GM18868 (cell line): ENCODE results near the gene DSTYK.
"Not testable (repeated sequence)": the region's sequence is repeated elsewhere in the genome, so short reads cannot be mapped to it uniquely, and the experiment has no call there.

ENCODE experiments used
- ATAC-seq: cut with Tn5 transposase; IDR thresholded peaks from one replicate; pipeline ENCODE4 v1.9.1; 2021; ENCODE audit warnings: mild to moderate bottlenecking, moderate library complexity; ENCODE audit not compliant: unreplicated experiment

The DSTYK gene

DNA sequence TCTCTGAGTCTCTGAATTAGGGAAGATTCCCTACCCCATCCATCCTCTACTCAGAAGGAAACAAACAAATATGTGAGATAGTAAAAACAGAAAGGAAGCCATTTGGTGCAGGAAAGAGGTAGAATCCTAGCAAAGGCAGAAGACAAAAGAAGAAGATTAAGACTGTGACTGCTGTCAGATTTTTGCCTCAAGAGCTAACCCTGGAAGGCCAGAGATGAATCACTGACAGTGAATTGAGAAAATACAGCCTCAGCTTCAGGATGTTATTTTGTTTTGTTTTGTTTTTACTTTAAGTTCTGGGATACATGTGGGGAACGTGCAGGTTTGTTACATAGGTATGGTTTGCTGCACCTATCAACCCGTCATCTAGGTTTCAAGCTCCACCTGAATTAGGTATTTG lies 31.7 kb downstream of the DSTYK start:
- ATAC-seq: no peak

DNA sequence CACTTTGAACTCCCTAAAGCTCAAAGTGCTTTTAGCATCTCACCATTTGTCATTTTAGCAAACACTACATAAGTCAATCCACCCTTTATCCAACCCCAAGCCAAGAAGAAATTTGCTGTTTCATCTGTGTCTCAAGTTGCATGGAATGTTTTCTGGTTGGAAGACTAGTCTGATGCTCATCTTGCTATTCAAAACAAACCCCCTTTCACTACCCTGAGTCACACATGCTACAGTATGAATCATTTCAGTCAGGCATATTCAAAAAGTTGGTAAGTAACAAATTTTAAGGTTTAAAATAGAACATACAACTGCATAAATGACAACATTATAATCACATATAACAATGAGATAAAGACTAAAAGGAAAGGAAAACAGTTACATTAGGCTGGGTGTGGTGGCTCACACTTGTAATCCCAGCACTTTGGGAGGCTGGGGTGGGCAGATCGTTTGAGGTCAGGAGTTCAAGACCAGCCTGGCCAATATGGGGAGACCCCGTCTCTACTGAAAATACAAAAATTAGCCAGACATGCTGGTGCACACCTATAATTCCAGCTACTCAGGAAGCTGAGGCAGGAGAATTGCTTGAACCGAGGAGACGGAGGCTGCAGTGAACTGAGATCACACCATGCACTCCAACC lies 38.7 kb downstream of the DSTYK start:
- no peak for ATAC-seq

DNA sequence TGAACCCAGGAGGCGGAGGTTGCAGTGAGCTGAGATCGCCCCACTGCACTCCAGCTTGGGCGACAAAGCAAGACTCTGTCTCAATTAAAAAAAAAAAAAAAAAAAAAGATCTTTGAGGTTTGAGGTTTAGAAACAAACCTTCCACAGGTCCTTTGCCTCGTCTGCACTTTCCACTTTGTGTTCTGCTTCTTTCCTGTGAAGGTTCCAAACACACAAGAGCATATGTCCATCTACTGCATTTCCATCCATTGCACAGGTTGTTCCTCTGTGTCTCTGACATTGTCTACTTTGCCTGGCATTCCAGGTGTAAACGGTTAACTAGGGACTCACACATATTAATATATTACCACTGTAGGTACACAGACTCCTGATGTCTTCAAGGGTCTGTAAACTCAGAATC lies 40.1 kb downstream of the DSTYK start:
- no peak for ATAC-seq

DNA sequence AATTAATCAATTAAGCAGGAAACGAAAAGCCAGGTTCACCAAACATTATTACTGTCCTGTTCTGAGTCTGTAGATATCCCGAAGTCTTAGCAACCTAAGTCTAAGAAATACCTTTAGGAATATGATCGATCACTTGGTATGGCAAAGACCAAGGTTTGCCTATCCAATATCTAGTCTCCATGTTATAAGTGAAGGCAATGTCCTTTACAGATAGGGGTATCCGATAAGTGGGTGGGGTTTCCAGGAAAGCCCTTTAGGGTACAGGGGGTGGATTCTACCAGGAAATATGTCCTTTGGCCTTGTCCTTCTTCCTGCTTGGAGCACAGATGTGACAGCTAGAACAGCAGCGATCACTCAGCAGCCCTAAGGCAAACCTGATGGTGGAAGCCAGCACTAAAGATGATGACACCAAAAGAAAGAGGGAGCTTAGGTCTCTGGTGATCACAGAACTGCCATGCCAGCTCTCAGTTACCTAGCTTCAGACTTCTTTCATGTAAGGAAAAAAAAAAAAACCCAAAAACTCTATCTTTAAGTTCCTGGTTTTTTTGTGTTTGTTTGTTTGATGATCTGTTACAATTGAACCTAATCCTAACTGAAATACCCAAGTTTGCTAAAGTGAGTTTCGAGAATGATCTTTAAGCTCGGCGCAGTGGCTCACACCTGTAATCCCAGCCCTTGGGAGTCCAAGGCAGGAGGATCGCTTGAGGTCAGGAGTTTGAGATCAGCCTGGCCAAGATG lies 40.8 kb downstream of the DSTYK start:
- ATAC-seq: no peak

DNA sequence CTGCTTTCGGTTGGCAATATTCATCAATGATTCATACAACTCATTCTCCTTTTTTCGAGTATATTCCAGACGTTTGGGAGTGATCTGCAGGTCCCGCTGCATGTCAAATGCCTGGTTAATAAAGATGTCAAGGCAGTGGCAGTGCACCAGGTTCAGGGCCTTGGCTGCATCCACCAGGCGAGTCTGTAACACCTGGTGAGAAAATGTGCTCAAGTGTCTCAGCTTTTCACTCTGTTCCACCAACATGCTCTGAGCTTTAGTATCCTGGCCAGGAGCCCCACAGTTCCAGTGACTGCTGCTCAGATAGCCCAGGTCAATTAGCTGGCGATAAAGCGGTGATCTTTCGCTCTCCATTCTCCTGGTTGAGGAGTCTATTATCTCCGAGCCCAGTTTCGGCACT lies 42.3 kb downstream of the DSTYK start:
- no peak for ATAC-seq

DNA sequence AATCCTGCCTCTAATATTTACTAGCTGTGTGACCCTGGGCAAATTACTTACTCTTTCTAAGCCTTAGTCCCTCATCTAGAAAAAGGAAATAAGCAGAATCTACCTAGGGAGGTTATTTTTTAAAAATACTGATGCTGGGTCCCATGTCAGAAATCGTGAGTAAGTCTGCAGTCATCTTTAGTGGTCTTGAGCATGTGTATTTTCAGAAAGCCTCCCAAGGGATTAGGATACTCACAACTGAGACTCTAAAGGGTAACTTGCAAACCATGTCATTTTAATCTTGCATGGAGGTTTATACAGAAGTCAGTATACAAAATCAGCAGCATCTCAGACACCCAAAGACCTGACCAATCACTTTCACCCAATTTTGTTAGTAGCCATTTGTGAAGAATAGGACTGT lies 43.2 kb downstream of the DSTYK start:
- no peak for ATAC-seq

DNA sequence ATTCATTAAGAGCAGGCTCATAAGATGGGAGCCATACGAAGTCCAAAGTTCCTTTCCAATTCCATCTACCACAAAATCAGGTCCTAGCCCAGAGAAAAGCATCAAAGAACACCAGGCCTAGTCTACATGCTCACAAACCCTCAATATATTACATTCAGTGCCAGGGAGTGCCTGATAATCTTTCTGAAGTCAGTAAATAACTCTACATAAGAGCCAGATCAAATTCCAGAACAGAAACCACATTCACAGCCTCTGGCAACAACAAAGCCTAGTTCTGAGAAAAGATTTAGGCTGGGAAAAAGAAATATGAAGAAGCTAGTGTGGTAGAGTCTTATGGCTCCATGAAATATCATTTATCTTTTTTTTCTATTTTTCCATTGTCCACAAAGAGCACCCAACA lies 49.2 kb downstream of the DSTYK start:
- no peak for ATAC-seq

DNA sequence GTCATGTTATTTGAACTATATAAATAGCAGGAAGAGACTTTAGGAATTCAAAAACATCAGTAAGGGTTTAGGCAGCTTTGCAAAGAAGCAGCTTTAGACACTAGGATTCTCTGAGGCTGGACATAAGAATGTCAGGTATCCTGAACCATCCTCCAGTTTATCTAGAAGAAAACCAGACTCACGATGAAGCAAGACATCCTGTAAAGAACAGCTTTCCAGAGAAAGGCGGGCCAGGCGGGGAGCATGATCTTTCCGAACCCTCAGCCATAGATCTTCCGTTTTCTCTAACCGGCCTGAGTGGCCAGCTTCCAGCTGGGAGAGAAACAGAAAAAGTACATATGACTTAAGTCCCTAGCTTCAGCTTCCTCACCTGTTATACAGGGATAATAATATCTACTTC lies 50.4 kb downstream of the DSTYK start:
- no peak for ATAC-seq

DNA sequence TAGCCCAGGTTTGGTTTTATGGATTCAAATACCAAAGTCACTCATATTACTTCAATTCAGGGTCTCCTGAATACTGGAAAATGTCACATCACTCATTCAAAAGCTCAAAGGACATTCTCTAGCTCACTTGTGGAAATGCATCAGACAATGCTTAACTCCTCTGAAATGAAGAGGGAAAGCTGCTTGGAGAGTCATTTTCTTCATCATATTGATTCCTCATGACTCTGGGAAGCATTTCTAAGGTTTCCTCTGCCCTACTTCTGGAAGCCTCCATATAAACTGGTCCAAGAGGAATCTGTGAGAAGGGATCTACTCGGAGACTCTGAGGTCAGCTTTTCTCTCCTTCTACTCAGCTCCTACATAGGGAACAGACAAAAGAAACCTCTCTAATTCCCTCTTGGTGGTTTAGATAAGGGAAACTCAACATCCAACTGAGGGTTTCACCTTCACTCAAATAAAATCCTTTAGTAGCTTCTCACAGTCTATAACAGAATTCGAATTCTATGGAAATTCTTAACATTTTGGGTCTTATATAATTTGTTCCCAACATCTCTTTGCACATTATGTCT lies 53.4 kb downstream of the DSTYK start:
- ATAC-seq: no peak

DNA sequence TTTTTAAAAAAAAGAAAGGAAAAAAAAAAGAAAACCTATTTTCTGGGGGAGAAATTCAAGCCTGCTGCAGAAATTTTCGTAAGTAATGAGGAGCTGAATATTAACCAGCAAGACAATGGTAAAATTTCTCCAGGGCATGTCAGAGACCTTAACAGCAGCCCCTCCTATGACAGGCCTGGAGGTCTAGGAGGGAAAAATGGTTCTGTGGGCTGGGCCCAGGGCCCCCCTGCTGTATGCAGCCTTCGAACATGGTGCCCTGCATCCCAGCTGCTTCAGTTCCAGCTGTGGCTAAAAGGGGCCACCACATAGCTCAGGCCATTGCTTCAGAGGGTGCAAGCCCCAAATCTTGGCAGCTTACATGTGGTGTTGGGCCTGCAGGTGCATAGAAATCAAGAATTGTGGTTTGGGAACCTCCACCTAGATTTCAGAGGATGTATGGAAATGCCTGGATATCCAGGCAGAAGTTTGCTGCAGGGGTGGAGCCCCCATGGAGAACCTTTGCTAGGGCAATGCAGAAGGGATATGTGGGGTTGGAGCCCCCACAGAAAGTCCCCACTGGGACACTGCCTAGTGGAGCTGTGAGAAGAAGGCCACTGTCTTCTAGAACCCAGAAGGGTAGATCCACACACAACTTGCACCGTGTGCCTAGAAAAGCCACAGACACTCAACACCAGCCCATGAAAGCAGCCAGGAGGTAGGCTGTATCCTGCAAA lies 55.7 kb downstream of the DSTYK start:
- not testable (repeated sequence) for ATAC-seq

DNA sequence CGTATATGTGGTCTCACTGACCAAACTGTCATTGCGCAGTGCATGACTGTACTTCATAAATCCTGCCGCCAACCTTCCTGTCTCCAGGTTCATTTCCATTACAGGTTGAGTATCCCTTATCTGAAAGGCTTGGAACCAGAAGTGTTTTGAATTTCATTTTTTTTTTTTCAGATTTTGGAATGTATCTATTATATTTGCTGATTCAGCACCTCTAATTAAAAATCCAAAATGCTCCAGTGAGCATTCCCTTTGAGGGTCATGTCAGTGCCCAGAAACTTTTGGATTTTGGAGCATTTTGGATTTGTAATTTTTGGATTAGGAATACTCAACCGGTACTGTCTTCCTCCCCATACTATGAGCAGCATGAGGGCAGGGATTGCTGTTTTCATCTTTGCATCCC lies 59.0 kb downstream of the DSTYK start:
- no peak for ATAC-seq

DNA sequence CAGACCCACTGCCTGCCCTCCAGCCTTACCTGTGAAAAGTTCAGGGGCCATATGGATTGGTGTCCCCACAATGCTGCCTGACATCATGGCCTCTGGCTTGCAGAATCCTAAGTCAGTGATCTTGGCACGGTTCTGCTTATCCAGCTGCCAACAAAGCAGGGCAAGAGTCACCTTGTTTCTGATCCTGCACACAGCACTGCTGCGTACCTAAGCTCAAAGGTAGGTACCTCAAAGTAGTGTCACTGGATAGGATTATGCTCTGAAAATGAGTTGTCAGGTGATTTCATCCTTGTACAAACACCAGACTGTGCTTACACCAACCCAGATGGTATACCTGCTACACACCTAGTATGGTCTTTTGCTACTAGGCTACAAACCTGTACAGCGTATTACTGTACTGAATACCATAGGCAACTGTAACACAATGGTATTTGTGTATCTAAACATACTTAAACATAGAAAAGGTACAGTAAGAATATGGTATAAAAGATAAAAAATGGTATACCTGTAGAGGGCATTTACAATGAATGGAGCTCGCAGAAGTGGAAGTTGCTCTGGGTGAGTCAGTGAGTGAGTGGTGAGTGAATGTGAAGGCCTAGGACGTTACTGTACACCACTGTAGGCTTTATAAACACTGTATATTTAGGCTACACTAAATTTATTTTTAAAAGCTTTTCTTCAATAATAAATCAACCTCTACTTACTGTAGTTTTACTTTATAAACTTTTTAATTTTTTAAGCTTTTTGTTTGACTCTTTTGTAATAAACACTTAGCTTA lies 60.7 kb downstream of the DSTYK start:
- no peak for ATAC-seq

DNA sequence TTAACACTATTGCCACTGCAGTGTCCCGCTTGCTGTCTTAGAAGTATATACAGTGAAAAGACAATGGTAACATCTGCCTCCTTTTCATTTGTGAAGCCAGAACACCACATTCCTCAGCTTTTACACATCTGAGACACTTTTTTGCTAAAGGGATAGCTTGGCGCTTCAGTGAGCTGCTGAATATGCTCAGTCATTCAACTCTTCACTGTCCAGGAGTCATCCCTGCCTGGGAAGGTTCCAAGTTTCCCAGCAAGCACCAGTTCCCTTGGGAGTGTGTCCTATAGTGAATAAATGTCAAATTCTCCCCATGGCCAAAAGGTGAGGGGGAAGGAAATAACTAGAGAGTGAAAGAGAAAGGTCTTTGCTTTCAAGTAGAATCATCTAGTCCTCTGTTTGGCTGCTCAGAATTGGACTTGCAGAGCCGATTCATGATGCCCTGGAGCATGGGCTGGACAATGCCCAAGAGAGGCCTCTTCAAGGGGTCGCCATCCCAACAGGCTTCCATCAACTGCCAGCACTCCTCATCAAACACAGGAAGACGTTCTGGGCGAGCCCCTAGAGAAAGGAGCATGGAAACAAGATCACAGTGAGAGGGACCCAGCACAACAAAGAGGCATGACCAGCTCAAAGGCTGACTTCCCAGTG lies 64.2 kb downstream of the DSTYK start:
- no peak for ATAC-seq

DNA sequence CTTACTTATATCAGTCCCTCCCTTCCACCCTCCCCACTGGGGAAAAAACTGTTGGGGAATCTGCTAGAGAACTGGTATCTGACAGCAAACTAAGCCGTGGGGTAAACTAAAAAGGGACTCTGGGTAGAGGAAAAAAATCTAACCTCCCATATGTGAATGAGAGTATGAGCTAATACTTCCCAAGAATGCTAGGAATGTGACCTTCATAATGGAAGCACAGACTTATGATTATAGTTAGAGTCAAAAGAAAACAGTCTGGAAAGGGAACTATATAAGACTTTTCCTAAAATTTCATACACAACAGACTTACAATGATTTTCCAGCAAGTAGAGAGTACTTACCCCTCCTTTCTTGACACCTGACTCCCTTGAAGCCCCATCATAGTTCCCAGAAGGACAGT lies 66.8 kb downstream of the DSTYK start:
- no peak for ATAC-seq

DNA sequence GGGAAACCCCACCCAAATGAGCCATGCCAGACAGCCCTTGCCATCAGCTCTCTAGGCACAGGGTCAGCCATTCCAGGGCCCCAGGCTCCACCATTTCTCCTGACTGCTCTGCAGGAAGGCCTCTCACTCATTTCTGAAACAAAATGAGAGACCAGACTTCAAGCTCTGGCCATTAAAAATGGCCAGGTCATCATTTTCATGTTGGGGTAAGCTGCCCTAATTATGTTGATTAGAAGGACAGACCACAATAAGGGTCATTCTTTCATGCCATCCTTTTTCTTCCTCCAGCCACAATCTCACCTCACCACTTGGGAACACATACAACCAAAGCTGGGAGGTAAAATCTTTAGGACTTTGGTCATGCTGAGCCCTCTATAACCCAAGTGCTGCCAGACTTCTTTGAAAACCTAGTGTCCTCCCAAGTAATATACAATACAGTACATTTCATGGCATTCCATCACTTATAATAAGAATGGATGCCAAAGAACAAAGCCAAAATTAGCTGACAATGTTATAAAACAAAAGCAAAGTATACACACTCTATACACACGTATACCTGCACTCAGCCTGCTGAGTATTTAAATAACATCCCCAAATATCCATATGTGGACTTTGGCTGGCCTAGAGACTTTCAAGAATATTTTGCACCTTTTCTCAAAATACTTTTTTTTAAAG lies 67.3 kb downstream of the DSTYK start:
- ATAC-seq: no peak

DNA sequence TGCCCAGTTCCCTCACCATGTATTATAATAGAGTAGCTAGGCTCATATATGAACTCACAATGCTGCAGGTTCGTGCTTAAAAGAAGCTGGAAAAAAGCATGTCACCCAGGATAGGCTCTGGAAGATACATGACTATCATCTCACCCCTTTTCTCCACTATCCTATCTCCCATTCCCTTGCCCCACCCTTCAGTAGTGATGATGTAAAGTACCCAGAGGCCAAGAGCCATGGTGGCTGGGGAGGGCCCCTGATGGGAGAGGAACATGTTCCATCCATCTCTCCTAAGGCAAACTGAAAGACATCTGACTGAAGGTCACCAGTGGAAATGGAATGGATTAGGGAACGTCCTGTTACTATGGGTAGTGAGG lies 69.4 kb downstream of the DSTYK start:
- no peak for ATAC-seq

DNA sequence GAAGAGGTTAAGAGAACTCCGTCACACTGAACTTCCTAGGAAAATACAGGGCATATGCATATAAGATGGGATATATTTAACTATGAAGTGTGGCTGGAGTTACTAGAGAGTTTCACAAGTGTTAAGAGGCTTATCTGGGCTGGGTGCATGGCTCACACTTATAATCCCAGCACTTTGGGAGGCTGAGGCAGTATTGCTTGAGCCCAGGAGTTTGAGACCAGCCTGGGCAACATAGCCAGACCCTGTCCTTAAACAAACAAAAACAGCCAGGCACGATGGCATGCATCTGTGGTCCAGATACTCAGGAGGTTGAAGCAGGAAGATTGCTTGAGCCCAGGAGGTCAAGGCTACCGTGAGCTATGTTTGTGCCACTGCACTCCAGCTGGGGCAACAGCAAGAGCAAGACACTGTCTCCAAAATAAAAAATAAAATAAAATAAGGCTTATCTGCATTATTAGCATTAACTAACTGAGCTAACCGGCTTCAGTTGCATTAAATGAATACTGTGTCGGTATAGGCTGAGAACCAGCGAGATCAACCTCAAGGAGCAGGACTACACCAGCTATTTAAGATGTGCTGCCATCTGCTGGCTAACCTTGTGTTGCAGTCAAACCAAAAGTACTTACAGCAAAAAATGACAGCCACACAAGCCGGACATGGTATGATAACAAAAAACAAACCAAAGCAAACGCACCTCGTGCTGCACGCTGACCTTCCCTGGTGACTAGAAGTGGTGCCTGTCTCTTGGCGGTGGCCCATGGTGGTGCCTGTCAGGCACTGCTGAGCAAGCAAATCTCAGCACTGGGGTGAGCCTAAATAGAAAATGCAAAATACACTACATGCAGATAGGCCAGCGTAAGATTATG lies 70.0 kb downstream of the DSTYK start:
- peak; percentile 56 for ATAC-seq

DNA sequence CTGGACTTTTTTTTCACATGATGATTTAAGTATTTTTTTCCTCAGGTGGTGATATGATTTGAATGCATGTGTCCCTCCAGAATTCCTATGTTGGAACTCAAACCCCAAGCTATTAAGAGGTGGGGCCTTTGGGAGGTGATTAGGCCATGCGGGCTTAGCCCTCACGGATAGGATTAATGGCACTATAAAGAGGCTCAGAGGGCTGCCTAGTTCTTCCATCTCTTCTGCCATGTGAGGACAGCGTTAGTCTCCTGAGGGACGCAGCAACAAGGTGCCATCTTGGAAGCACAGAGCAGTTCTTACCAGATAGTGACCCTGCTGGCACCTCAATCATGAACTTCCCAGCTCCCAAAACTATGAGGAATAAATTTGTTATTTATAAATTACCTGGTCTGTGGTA lies 71.4 kb downstream of the DSTYK start:
- ATAC-seq: no peak

DNA sequence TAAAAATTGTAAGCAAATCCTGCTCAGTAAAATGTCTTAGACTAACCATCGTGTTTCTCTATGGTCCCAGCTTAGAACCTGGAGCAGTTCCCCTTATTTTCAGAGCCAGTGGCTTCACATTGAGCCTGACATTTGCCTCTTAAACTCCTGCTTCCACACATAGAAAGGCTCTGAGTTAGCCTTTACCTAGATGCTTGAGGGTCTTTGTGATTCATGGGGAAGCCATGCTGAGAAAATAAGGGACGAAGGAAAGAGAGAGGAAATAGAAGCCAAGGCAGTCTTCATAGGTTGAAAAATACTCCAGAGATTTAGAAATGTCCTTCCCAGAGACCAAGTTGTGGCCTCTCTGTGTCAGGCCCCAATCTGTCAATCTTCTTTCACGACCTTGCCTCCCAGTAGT lies 73.6 kb downstream of the DSTYK start:
- no peak for ATAC-seq
